ENCODE data around the gene KBTBD13. TPM values are rescaled to one million over a fixed set of nuclear protein-coding genes. Genes with fewer than 3 reads are reported as not detected.
"Not testable (repeated sequence)": the region's sequence is repeated elsewhere in the genome, so short reads cannot be mapped to it uniquely, and the experiment has no call there.

KBTBD13 gene
- total RNA-seq, 1 donor from 2014 or later, result not detected

DNA sequence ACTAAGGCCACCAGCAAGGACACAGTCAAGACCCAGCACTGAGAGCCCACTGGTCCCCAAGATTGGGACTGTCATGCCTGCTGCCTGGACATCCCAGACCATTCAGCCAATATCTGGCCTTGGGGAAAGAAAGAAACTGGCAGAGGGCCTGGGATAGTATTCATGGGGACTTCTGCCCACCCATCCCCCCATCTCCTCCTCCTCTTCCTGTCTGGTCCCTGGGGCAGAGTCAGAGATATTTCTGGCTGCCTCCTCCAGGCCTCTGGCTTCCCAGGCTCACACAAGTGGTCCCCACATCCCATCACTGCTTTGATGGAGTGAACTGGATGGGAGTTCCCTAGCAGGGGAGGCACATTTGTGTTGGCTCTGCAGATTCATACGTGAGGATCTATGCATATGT, 4.5 kb upstream of the KBTBD13 start:
- intact Hi-C loops (cut with DNase I), result no loop called here
- ATAC-seq, result no peak
- peak; percentile 13 for DNase-seq
- Histone ChIP-seq H3K4me3 (no peak overlapping the region), H3K27ac (no peak overlapping the region), H3K36me3 (no peaks in the 10 kb centered on the region), H3K4me1 (peaks cover 20% of the 10 kb centered on the region), H3K27me3 (ENCODE audit: low read depth) (peaks cover 19% of the 10 kb centered on the region), H3K9me3 (no peaks in the 10 kb centered on the region)
- TF ChIP-seq CTCF (IDR thresholded peaks at IDR 0.05), result no peak

- no peak for TF ChIP-seq CTCF (IDR thresholded peaks at IDR 0.05)
- H3K9me3 ChIP-seq, result no peaks in the 10 kb centered on the region
- intact Hi-C loops (cut with DNase I), result no loop called here
- H3K4me3 ChIP-seq, result no peak overlapping the region
- DNase-seq (peak; percentile 3), ATAC-seq (no peak)
- peaks cover 21% of the 10 kb centered on the region for H3K4me1 ChIP-seq
- H3K27ac ChIP-seq, result no peak overlapping the region
- peaks cover 18% of the 10 kb centered on the region for H3K27me3 ChIP-seq (ENCODE audit: low read depth)
- H3K36me3 ChIP-seq, result no peaks in the 10 kb centered on the region
These were observed 3.9 kb upstream of the KBTBD13 start for GRCh38 chr15:65072617-65073016.

DNA sequence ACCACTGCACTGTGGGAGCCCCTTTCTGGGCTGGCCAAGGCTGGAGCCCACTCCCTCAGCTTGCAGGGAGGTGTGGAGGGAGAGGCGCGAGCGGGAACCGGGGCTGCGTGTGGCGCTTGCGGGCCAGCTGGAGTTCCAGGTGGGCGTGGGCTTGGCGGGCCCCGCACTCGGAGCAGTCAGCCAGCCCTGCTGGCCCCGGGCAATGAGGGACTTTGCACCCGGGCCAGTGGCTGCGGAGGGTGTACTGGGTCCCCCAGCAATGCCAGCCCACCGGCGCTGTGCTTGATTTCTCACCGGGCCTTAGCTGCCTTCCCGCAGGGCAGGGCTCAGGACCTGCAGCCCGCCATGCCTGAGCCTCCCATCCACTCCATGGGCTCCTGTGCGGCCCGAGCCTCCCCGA, 1.6 kb upstream of the KBTBD13 start:
- Histone ChIP-seq H3K4me1 (peaks cover 26% of the 10 kb centered on the region), H3K27me3 (ENCODE audit: low read depth) (peaks cover 18% of the 10 kb centered on the region)
- intact Hi-C loops (cut with DNase I); H3K4me3 ChIP-seq; H3K36me3 ChIP-seq; H3K27ac ChIP-seq; ATAC-seq; H3K9me3 ChIP-seq: not testable (repeated sequence)
- peak; percentile 18 for DNase-seq

- H3K36me3 ChIP-seq; H3K4me3 ChIP-seq; intact Hi-C loops (cut with DNase I); H3K9me3 ChIP-seq; H3K27ac ChIP-seq; DNase-seq; ATAC-seq: not testable (repeated sequence)
- Histone ChIP-seq H3K4me1 (peaks cover 18% of the 10 kb centered on the region), H3K27me3 (ENCODE audit: low read depth) (peaks cover 18% of the 10 kb centered on the region)
These were observed 745 bp upstream of the KBTBD13 start for GRCh38 chr15:65075607-65076395.

DNA sequence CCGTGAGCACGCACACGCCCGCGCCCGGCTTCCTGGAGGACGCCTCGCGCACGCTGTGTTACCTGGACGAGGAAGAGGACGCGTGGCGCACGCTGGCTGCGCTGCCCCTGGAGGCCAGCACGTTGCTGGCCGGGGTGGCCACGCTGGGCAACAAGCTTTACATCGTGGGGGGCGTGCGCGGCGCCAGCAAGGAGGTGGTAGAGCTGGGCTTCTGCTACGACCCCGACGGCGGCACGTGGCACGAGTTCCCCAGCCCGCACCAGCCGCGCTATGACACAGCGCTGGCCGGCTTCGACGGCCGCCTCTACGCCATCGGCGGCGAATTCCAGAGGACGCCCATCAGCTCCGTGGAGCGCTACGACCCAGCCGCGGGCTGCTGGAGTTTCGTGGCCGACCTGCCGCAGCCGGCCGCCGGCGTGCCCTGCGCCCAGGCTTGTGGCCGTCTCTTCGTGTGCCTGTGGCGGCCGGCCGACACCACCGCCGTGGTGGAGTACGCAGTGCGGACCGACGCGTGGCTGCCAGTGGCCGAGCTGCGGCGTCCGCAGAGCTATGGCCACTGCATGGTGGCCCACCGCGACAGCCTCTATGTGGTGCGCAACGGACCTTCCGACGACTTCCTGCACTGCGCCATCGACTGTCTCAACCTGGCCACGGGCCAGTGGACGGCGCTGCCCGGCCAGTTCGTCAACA, 890 bp downstream of the KBTBD13 start:
- ATAC-seq, result no peak
- intact Hi-C loops (cut with DNase I), result no loop called here
- no peaks in the 10 kb centered on the region for H3K36me3 ChIP-seq
- no peak for TF ChIP-seq CTCF (IDR thresholded peaks at IDR 0.05)
- no peaks in the 10 kb centered on the region for H3K9me3 ChIP-seq
- H3K27ac ChIP-seq, result no peak overlapping the region
- H3K27me3 ChIP-seq (ENCODE audit: low read depth), result peaks cover 18% of the 10 kb centered on the region
- no peak overlapping the region for H3K4me3 ChIP-seq
- H3K4me1 ChIP-seq, result peaks cover 25% of the 10 kb centered on the region
- DNase-seq, result no peak

- Histone ChIP-seq H3K9me3 (no peaks in the 10 kb centered on the region), H3K36me3 (no peaks in the 10 kb centered on the region), H3K27ac (no peak overlapping the region), H3K4me3 (no peak overlapping the region), H3K27me3 (ENCODE audit: low read depth) (peaks cover 18% of the 10 kb centered on the region), H3K4me1 (peaks cover 30% of the 10 kb centered on the region)
- DNase-seq, result peak; percentile 77
- TF ChIP-seq CTCF (IDR thresholded peaks at IDR 0.05), result peak; percentile 62
- ATAC-seq, result peak; percentile 72 to 81
- intact Hi-C loops (cut with DNase I), result no loop called here
These were observed 1.4 kb downstream of the KBTBD13 start for GRCh38 chr15:65077981-65078352.
